ENCODE measurements around the gene CNOT6. TPM values are rescaled to one million over a fixed set of nuclear protein-coding genes. Genes with fewer than 3 reads are reported as not detected.

CNOT6 gene
- polyA plus RNA-seq, 1 of the 3 experiments (the other 2 are of a cell fraction): 17.1 TPM

- H3K36me3 ChIP-seq (replicated peaks in 1 of 2; ENCODE audit: control insufficient read depth in 1 of 2, insufficient read depth in 2 of 2, low read length in 1 of 2): peaks cover 10 to 12% of the 10 kb centered on the region in 2 experiments
- peaks cover 0 to 13% of the 10 kb centered on the region in 2 experiments; a peak in 2 of 4 replicates for H3K4me1 ChIP-seq (ENCODE audit: control insufficient read depth in 1 of 2, insufficient read depth in 2 of 2, low read depth in 1 of 2, low read length in 1 of 2)
- no peaks in the 10 kb centered on the region for H3F3A ChIP-seq (replicated peaks; ENCODE audit: insufficient read depth)
- ChIA-PET CTCF (no interaction called here), POLR2A (no interaction called here)
- H4K20me1 ChIP-seq (ENCODE audit: insufficient read depth): peaks cover 62% of the 10 kb centered on the region
- H3K9ac ChIP-seq: no peak overlapping the region
- no peak overlapping the region for H3K27ac ChIP-seq (ENCODE audit: low read depth in 2 of 2, low read length in 1 of 2)
- no peaks in the 10 kb centered on the region for H3K9me2 ChIP-seq
- H3K4me3 ChIP-seq (ENCODE audit: low read depth in 2 of 2, low read length in 1 of 2): no peak overlapping the region
- H3K79me2 ChIP-seq (ENCODE audit: insufficient read depth): peaks cover 83% of the 10 kb centered on the region
- no peak for DNase-seq
- no peaks in the 10 kb centered on the region for H3K9me3 ChIP-seq
- TF ChIP-seq ZBTB33 (IDR thresholded peaks at IDR 0.05; ENCODE audit: borderline replicate concordance, low read depth): no peak
- no peak for TF ChIP-seq GATA2 (CRISPR knock-in tag; IDR thresholded peaks at IDR 0.05)
- no peak for TF ChIP-seq NRF1 (IDR thresholded peaks at IDR 0.05; ENCODE audit: low read depth, low read length)
- no peak for TF ChIP-seq JUND (IDR thresholded peaks at IDR 0.05)
- TF ChIP-seq RAD21 (IDR thresholded peaks at IDR 0.05; ENCODE audit: low read length): no peak
- TF ChIP-seq MEF2A (IDR thresholded peaks at IDR 0.05; ENCODE audit: borderline replicate concordance, low read depth): no peak
- TF ChIP-seq REST (IDR thresholded peaks at IDR 0.05; ENCODE audit: low read depth, low read length): no peak
- no peak for TF ChIP-seq FOSL2 (IDR thresholded peaks at IDR 0.05; ENCODE audit: borderline replicate concordance, low read depth)
- no peak for TF ChIP-seq NFIC (IDR thresholded peaks at IDR 0.05; ENCODE audit: borderline replicate concordance)
- TF ChIP-seq TAF1 (IDR thresholded peaks at IDR 0.05; ENCODE audit: borderline replicate concordance, low read depth, low read length): no peak
- no peak for TF ChIP-seq CHD2 (IDR thresholded peaks at IDR 0.05; ENCODE audit: low read length, partially characterized antibody)
- no peak for TF ChIP-seq EP300 (IDR thresholded peaks at IDR 0.05; ENCODE audit: borderline replicate concordance in 1 of 2, low read depth in 1 of 2, low read length in 1 of 2)
- no peak for TF ChIP-seq TCF12 (IDR thresholded peaks at IDR 0.05)
- no peak overlapping the region for H2AFZ ChIP-seq (ENCODE audit: low read depth)
- no peak overlapping the region for H3K4me2 ChIP-seq
- no peaks in the 10 kb centered on the region for H3K27me3 ChIP-seq (ENCODE audit: insufficient read depth)
- 98% methylated on average over 4 of the region's 4 CpGs for WGBS (ENCODE audit: low lambda C conversion rate)
Measured at GRCh38 chr5:180526269-180526668, 32.1 kb downstream of the CNOT6 start.

- Histone ChIP-seq H4K20me1 (ENCODE audit: insufficient read depth) (peaks cover 48% of the 10 kb centered on the region), H3K9me3 (no peaks in the 10 kb centered on the region), H3K4me2 (no peak overlapping the region), H2AFZ (ENCODE audit: low read depth) (no peak overlapping the region), H3K9me2 (no peaks in the 10 kb centered on the region), H3F3A (replicated peaks; ENCODE audit: insufficient read depth) (no peaks in the 10 kb centered on the region), H3K27me3 (ENCODE audit: insufficient read depth) (no peaks in the 10 kb centered on the region), H3K36me3 (replicated peaks in 1 of 2; ENCODE audit: control insufficient read depth in 1 of 2, insufficient read depth in 2 of 2, low read length in 1 of 2) (peaks cover 17 to 18% of the 10 kb centered on the region in 2 experiments), H3K9ac (no peak overlapping the region), H3K4me1 (ENCODE audit: control insufficient read depth in 1 of 2, insufficient read depth in 2 of 2, low read depth in 1 of 2, low read length in 1 of 2) (peaks cover 0 to 8% of the 10 kb centered on the region in 2 experiments; a peak in 2 of 4 replicates), H3K79me2 (ENCODE audit: insufficient read depth) (peaks cover 75% of the 10 kb centered on the region), H3K27ac (ENCODE audit: low read depth in 2 of 2, low read length in 1 of 2) (no peak overlapping the region), H3K4me3 (ENCODE audit: low read depth in 2 of 2, low read length in 1 of 2) (no peak overlapping the region)
- ChIA-PET CTCF (no interaction called here), POLR2A (no interaction called here)
- 95% methylated on average over 12 of the region's 15 CpGs for WGBS (ENCODE audit: low lambda C conversion rate)
- no peak for DNase-seq
- TF ChIP-seq TCF12 (IDR thresholded peaks at IDR 0.05): no peak
- no peak for TF ChIP-seq TEAD4 (IDR thresholded peaks at IDR 0.05; ENCODE audit: borderline replicate concordance, insufficient read depth)
- TF ChIP-seq TAF1 (IDR thresholded peaks at IDR 0.05; ENCODE audit: borderline replicate concordance, low read depth, low read length): no peak
- TF ChIP-seq EP300 (IDR thresholded peaks at IDR 0.05; ENCODE audit: borderline replicate concordance in 1 of 2, low read depth in 1 of 2, low read length in 1 of 2): no peak
- TF ChIP-seq MAX (IDR thresholded peaks at IDR 0.05; ENCODE audit: low read depth): no peak
- no peak for TF ChIP-seq PBX3 (IDR thresholded peaks at IDR 0.05)
- no peak for TF ChIP-seq NFIC (IDR thresholded peaks at IDR 0.05; ENCODE audit: borderline replicate concordance)
- TF ChIP-seq YY1 (IDR thresholded peaks at IDR 0.05; ENCODE audit: low read depth): no peak
- TF ChIP-seq FOXM1 (IDR thresholded peaks at IDR 0.05; ENCODE audit: low read depth): no peak
- TF ChIP-seq JUND (IDR thresholded peaks at IDR 0.05): no peak
- no peak for TF ChIP-seq CHD2 (IDR thresholded peaks at IDR 0.05; ENCODE audit: low read length, partially characterized antibody)
- no peak for TF ChIP-seq RXRA (IDR thresholded peaks at IDR 0.05; ENCODE audit: borderline replicate concordance, low read depth)
- no peak for TF ChIP-seq MXI1 (IDR thresholded peaks at IDR 0.05; ENCODE audit: low read depth, low read length)
- TF ChIP-seq RAD21 (IDR thresholded peaks at IDR 0.05; ENCODE audit: low read length): no peak
Measured at GRCh38 chr5:180527659-180528058, 33.5 kb downstream of the CNOT6 start.
